GM21529 (cell line): ENCODE data around the gene KIF13A.
"Not testable (repeated sequence)": the region's sequence is repeated elsewhere in the genome, so short reads cannot be mapped to it uniquely, and the experiment has no call there.

Source experiments
- ATAC-seq: cut with Tn5 transposase; IDR thresholded peaks from one replicate; pipeline ENCODE4 v1.9.1; 2021; ENCODE audit not compliant: unreplicated experiment

Gene KIF13A

GRCh38 chr6:17987447-17987696 lies at the start of gene KIF13A:
Gene KIF13A, minus strand, starts transcription at chr6:17987635. Its CDS starts 172 bp downstream, at chr6:17987463.
- no peak for ATAC-seq

- ATAC-seq, result no peak
Observed at GRCh38 chr6:18036781-18037180, 49.3 kb upstream of the KIF13A start.

GRCh38 chr6:18035330-18035854 lies 48.0 kb upstream of the KIF13A start:
- ATAC-seq, result no peak

GRCh38 chr6:18034798-18035202 lies 47.4 kb upstream of the KIF13A start:
- ATAC-seq, result no peak

- no peak for ATAC-seq
Observed at GRCh38 chr6:18031680-18032256, 44.3 kb upstream of the KIF13A start.

- ATAC-seq, result no peak
Observed at GRCh38 chr6:18031189-18031588, 43.8 kb upstream of the KIF13A start.

GRCh38 chr6:18028332-18028731 lies 40.9 kb upstream of the KIF13A start:
- no peak for ATAC-seq

- no peak for ATAC-seq
Observed at GRCh38 chr6:18025596-18025995, 38.2 kb upstream of the KIF13A start.

- no peak for ATAC-seq
Observed at GRCh38 chr6:18024876-18025275, 37.4 kb upstream of the KIF13A start.

GRCh38 chr6:18023891-18024290 lies 36.5 kb upstream of the KIF13A start:
- ATAC-seq, result no peak

GRCh38 chr6:18022398-18023231 lies 35.2 kb upstream of the KIF13A start:
- no peak for ATAC-seq

GRCh38 chr6:18021166-18021850 lies 33.9 kb upstream of the KIF13A start:
- no peak for ATAC-seq

- not testable (repeated sequence) for ATAC-seq
Observed at GRCh38 chr6:18020545-18020944, 33.1 kb upstream of the KIF13A start.

GRCh38 chr6:18019539-18020534 lies 32.4 kb upstream of the KIF13A start:
- no peak for ATAC-seq

GRCh38 chr6:18019133-18019532 lies 31.7 kb upstream of the KIF13A start:
- not testable (repeated sequence) for ATAC-seq

- no peak for ATAC-seq
Observed at GRCh38 chr6:18016698-18017097, 29.3 kb upstream of the KIF13A start.

- no peak for ATAC-seq
Observed at GRCh38 chr6:18016133-18016532, 28.7 kb upstream of the KIF13A start.

GRCh38 chr6:18011287-18011686 lies 23.9 kb upstream of the KIF13A start:
- ATAC-seq, result no peak

- not testable (repeated sequence) for ATAC-seq
Observed at GRCh38 chr6:18010540-18010939, 23.1 kb upstream of the KIF13A start.

GRCh38 chr6:18004256-18004985 lies 17.0 kb upstream of the KIF13A start:
- ATAC-seq, result no peak
